Measurements from ENCODE around the gene NEK10.

Gene NEK10

DNA sequence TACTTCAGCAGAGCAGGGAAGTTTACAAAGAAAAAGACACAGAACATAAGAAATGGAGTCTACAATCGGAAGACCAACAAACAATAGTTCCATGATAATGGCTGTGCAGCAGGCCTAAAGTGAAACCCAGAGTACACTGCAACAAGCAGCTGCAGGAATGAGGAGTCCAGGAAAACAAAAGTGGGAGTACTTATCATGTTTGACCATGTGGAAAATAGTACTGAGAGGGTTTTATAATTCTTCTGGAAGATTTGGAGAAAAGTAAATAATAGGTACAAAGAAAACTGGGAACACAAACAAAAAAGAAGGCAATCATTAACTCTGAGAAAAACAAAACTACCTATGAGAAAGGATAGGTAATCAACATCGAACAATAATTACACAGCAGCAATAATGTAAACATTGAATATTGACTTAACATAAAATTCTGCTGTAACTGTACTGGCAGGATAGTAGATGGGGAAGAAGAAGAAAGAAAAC is 87.5 kb downstream of the NEK10 start:
- Histone ChIP-seq H3K36me3 (no peaks in the 10 kb centered on the region), H3K4me3 (ENCODE audit: low read depth, low read length) (no peak overlapping the region), H3K9me3 (no peaks in the 10 kb centered on the region), H3K27me3 (no peaks in the 10 kb centered on the region), H3K4me1 (no peaks in the 10 kb centered on the region)
- no peak for DNase-seq
- TF ChIP-seq, protein P1, sequence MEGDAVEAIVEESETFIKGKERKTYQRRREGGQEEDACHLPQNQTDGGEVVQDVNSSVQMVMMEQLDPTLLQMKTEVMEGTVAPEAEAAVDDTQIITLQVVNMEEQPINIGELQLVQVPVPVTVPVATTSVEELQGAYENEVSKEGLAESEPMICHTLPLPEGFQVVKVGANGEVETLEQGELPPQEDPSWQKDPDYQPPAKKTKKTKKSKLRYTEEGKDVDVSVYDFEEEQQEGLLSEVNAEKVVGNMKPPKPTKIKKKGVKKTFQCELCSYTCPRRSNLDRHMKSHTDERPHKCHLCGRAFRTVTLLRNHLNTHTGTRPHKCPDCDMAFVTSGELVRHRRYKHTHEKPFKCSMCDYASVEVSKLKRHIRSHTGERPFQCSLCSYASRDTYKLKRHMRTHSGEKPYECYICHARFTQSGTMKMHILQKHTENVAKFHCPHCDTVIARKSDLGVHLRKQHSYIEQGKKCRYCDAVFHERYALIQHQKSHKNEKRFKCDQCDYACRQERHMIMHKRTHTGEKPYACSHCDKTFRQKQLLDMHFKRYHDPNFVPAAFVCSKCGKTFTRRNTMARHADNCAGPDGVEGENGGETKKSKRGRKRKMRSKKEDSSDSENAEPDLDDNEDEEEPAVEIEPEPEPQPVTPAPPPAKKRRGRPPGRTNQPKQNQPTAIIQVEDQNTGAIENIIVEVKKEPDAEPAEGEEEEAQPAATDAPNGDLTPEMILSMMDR (IDR thresholded peaks at IDR 0.05; ENCODE audit: low read depth, low read length): no peak

- H3K4me3 ChIP-seq (ENCODE audit: low read depth, low read length): no peak overlapping the region
- no peaks in the 10 kb centered on the region for H3K36me3 ChIP-seq
- TF ChIP-seq, protein P1 (IDR thresholded peaks at IDR 0.05; ENCODE audit: low read depth, low read length): no peak
- H3K27me3 ChIP-seq: no peaks in the 10 kb centered on the region
- DNase-seq: no peak
- H3K9me3 ChIP-seq: no peaks in the 10 kb centered on the region
- H3K4me1 ChIP-seq: no peaks in the 10 kb centered on the region
Observed at GRCh38 chr3:27279123-27279522, 90.1 kb downstream of the NEK10 start.

DNA sequence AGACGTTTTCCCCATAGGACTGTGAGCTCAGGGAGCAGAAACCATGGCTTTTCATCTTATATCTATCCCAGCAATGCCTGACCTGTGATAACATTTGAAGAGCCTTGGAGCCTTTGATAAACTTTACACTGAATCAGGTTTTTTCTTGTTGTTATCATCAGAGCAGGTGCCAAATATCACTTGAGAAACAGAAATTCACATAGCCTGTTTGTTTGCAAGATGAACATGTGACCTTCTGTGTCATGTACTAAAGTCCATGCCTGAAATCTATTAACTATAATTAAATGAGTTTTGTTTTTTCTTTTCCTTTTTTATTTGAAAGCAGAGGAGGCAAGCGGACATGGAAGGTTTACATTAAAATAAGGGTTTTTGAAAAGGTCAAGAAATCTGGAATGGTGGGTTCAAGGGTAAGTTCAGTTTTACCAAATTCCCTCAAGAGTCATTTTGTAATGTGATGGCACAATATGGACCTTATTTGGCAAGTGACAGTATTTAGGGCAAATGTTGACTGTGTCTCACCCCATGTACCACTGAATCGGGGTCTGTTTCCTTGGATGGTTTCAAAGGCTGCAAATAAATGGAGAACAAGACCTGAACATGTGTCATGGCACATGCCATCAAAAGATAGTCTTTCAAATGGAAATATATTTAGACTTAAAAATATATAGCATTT is 90.7 kb downstream of the NEK10 start:
- no peaks in the 10 kb centered on the region for H3K4me1 ChIP-seq
- no peaks in the 10 kb centered on the region for H3K9me3 ChIP-seq
- DNase-seq: no peak
- no peaks in the 10 kb centered on the region for H3K36me3 ChIP-seq
- TF ChIP-seq, protein P1 (IDR thresholded peaks at IDR 0.05; ENCODE audit: low read depth, low read length): no peak
- H3K4me3 ChIP-seq (ENCODE audit: low read depth, low read length): no peak overlapping the region
- H3K27me3 ChIP-seq: no peaks in the 10 kb centered on the region

- no peaks in the 10 kb centered on the region for H3K27me3 ChIP-seq
- H3K36me3 ChIP-seq: no peaks in the 10 kb centered on the region
- no peak overlapping the region for H3K4me3 ChIP-seq (ENCODE audit: low read depth, low read length)
- no peak for DNase-seq
- H3K9me3 ChIP-seq: no peaks in the 10 kb centered on the region
- TF ChIP-seq, protein P1 (IDR thresholded peaks at IDR 0.05; ENCODE audit: low read depth, low read length): no peak
- H3K4me1 ChIP-seq: no peaks in the 10 kb centered on the region
Observed at GRCh38 chr3:27275441-27275990, 93.7 kb downstream of the NEK10 start.

DNA sequence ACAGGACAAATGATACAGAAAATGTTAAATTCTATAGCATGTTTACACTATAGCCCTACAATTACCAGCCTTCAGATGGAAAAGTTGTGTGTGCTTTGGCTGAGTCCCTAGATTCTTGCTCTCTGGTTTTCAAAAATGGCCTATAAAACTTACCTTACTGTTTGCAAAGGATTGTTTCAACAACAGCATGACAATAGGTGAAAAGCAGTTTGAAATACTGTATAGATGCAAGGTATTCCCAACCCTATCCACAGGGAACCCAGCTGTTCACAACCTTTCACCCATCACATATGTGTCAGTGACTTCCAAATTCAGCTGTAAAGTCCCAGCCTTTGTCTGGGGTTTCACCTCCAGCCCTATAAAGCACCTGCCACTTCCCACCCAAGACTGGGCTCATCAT is 97.3 kb downstream of the NEK10 start:
- Histone ChIP-seq H3K36me3 (no peaks in the 10 kb centered on the region), H3K27me3 (no peaks in the 10 kb centered on the region), H3K4me3 (ENCODE audit: low read depth, low read length) (no peak overlapping the region), H3K4me1 (no peaks in the 10 kb centered on the region), H3K9me3 (no peaks in the 10 kb centered on the region)
- no peak for DNase-seq
- TF ChIP-seq, protein P1 (IDR thresholded peaks at IDR 0.05; ENCODE audit: low read depth, low read length): no peak

DNA sequence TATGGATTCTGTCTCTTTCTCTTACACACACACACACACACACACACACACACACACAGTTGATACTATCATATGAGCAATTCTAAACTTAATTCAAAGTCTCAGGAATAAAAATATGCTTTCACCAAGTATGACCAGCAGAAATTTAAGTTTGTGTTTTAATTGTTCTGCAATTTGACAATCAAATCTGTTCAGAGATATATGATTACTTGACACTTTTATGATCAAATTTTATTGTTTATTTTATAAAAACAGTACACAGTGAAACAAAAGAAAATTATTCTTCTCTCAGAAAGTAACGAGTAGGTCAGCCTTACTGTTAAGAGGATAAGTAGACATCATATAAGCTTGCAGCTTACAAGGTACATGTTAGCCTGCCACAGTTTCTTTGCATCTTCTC is 114.3 kb downstream of the NEK10 start:
- H3K4me3 ChIP-seq (ENCODE audit: low read depth, low read length): no peak overlapping the region
- TF ChIP-seq, protein P1 (IDR thresholded peaks at IDR 0.05; ENCODE audit: low read depth, low read length): no peak
- H3K27me3 ChIP-seq: no peaks in the 10 kb centered on the region
- no peaks in the 10 kb centered on the region for H3K9me3 ChIP-seq
- H3K4me1 ChIP-seq: no peaks in the 10 kb centered on the region
- DNase-seq: no peak
- H3K36me3 ChIP-seq: no peaks in the 10 kb centered on the region

Measured in BE2C (cell line).